ENCODE measurements around the gene DEPP1.

- TF ChIP-seq CTCF (IDR thresholded peaks at IDR 0.05), result no peak
- no peak for TF ChIP-seq FOXP1 (CRISPR knock-in tag; IDR thresholded peaks at IDR 0.05; ENCODE audit: borderline replicate concordance)
- no peak for TF ChIP-seq FOXK1 (CRISPR knock-in tag; IDR thresholded peaks at IDR 0.05)
- no peak for TF ChIP-seq ATF6 (CRISPR knock-in tag; IDR thresholded peaks at IDR 0.05)
- TF ChIP-seq MAX (CRISPR knock-in tag; IDR thresholded peaks at IDR 0.05), result no peak
- no peak for TF ChIP-seq TCF7 (CRISPR knock-in tag; IDR thresholded peaks at IDR 0.05; ENCODE audit: low read depth)
- TF ChIP-seq ZNF512 (CRISPR knock-in tag; IDR thresholded peaks at IDR 0.05; ENCODE audit: borderline replicate concordance), result no peak
- TF ChIP-seq IRF1 (CRISPR knock-in tag; IDR thresholded peaks at IDR 0.05), result no peak
- TF ChIP-seq PRDM15 (CRISPR knock-in tag; IDR thresholded peaks at IDR 0.05), result no peak
- no peak for TF ChIP-seq NR3C1 (CRISPR knock-in tag; conservative IDR thresholded peaks at IDR 0.05; ENCODE audit: low read depth)
- TF ChIP-seq NFYB (CRISPR knock-in tag; conservative IDR thresholded peaks at IDR 0.05; ENCODE audit: low read depth), result peak; percentile 63
- no peak for TF ChIP-seq ZNF232 (CRISPR knock-in tag; IDR thresholded peaks at IDR 0.05)
- no peak for TF ChIP-seq MLX (CRISPR knock-in tag; IDR thresholded peaks at IDR 0.05)
Observed at GRCh38 chr10:44975431-44976331, 2.9 kb downstream of the DEPP1 start.
